Measurements from ENCODE around the gene CPA5. TPM values are rescaled to one million over a fixed set of nuclear protein-coding genes. Genes with fewer than 3 reads are reported as not detected.

CPA5 gene
- total RNA-seq, 1 donor: not detected

- TF ChIP-seq CTCF (IDR thresholded peaks at IDR 0.05; ENCODE audit: insufficient read depth, low read depth, low read length): no peak
- DNase-seq (ENCODE audit: low read depth): no peak
- H3K4me3 ChIP-seq (ENCODE audit: low read depth, low read length): no peak overlapping the region
Observed at GRCh38 chr7:130342701-130343380, 1.8 kb upstream of the CPA5 start.

GRCh38 chr7:130345136-130345535 lies 520 bp downstream of the CPA5 start:
- TF ChIP-seq CTCF (IDR thresholded peaks at IDR 0.05; ENCODE audit: insufficient read depth, low read depth, low read length): no peak
- H3K4me3 ChIP-seq (ENCODE audit: low read depth, low read length): no peak overlapping the region
- DNase-seq (ENCODE audit: low read depth): no peak

GRCh38 chr7:130345725-130346124 lies 1.1 kb downstream of the CPA5 start:
- no peak for TF ChIP-seq CTCF (IDR thresholded peaks at IDR 0.05; ENCODE audit: insufficient read depth, low read depth, low read length)
- no peak overlapping the region for H3K4me3 ChIP-seq (ENCODE audit: low read depth, low read length)
- DNase-seq (ENCODE audit: low read depth): no peak

- no peak overlapping the region for H3K4me3 ChIP-seq (ENCODE audit: low read depth, low read length)
- TF ChIP-seq CTCF (IDR thresholded peaks at IDR 0.05; ENCODE audit: insufficient read depth, low read depth, low read length): no peak
- no peak for DNase-seq (ENCODE audit: low read depth)
Observed at GRCh38 chr7:130346177-130346905, 1.7 kb downstream of the CPA5 start.

- no peak for TF ChIP-seq CTCF (IDR thresholded peaks at IDR 0.05; ENCODE audit: insufficient read depth, low read depth, low read length)
- H3K4me3 ChIP-seq (ENCODE audit: low read depth, low read length): no peak overlapping the region
- no peak for DNase-seq (ENCODE audit: low read depth)
Observed at GRCh38 chr7:130346941-130347340, 2.3 kb downstream of the CPA5 start.

GRCh38 chr7:130349911-130350782 lies 5.5 kb downstream of the CPA5 start:
- TF ChIP-seq CTCF (IDR thresholded peaks at IDR 0.05; ENCODE audit: insufficient read depth, low read depth, low read length): no peak
- peak; percentile 88 for DNase-seq (ENCODE audit: low read depth)
- H3K4me3 ChIP-seq (ENCODE audit: low read depth, low read length): no peak overlapping the region
